ENCODE measurements around the gene POLR2J. TPM values are rescaled to one million over a fixed set of nuclear protein-coding genes. Genes with fewer than 3 reads are reported as not detected.
A peak's percentile ranks its signal among the peaks of the same experiment; 100 is the strongest.
"Not testable (repeated sequence)": the region's sequence is repeated elsewhere in the genome, so short reads cannot be mapped to it uniquely, and the experiment has no call there.

Gene POLR2J
- total RNA-seq (ENCODE audit: unreplicated experiment) = 28.4 TPM
- long read RNA-seq, transcript POLR2J-201 (4 exons, 932 nt) = major isoform, 52 of 54 reads
- long read RNA-seq, partial matches to known transcripts = 1 of 54 reads
- long read RNA-seq, other reads (novel, unspliced or antisense) = 1 of 54 reads

DNA sequence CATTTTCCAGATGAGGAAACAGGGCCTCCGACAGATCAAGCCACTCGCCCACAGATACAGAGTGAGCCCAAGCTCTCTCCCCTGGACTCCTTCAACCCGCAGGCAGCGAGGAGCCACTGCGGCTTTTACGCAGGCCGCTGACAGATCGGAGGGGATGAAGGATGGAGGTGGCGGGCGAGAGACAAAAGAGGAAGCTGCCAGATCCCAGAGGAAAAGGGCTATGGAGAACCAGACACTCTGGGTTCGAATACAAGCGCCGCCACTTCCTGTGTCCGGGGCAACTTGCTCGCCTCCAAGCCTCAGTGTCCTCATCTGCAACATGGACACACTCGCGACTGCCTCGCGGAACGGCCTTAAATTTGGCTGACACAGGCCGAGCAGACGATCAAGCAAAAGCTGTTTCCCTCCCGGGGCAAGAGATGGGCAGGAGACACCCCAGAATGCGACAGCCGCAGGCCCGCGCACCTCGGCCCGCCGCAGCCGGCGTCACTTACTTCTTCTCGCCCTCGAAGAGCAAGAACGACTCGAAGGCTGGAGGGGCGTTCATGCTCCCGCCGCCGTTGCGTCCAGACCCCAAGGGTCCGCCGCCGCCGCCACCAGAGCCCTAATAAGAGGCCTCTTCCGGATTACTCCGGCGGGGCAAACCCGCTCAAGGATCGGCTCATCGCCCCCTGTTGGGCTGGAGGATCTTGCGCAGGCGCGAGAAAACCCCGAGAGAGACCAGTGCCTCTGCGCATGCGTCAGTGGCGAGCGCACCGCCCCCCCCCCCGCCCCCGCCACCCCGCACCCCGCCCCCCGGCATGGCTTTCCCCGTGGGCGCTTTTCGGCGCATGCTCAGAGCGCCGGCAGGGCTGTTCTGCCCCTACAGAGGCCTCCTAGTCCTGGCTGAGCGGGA is at the start of gene POLR2J:
Gene POLR2J (minus strand): TSS at position 609 of the 895 bp plus-strand sequence. CDS start 62 bp downstream, at position 547.
- peak; percentile 86 for DNase-seq
- not testable (repeated sequence) for H3K4me1 Mint-ChIP-seq (ENCODE audit: low read depth, unreplicated experiment); H3K27me3 Mint-ChIP-seq (ENCODE audit: unreplicated experiment); H3K9me3 Mint-ChIP-seq (ENCODE audit: unreplicated experiment); H3K36me3 Mint-ChIP-seq (ENCODE audit: unreplicated experiment); H3K27ac Mint-ChIP-seq (ENCODE audit: unreplicated experiment)
- H3K4me3 Mint-ChIP-seq (ENCODE audit: unreplicated experiment) = peak within 1 kb of the TSS; percentile 75
- TF ChIP-seq, protein P1, sequence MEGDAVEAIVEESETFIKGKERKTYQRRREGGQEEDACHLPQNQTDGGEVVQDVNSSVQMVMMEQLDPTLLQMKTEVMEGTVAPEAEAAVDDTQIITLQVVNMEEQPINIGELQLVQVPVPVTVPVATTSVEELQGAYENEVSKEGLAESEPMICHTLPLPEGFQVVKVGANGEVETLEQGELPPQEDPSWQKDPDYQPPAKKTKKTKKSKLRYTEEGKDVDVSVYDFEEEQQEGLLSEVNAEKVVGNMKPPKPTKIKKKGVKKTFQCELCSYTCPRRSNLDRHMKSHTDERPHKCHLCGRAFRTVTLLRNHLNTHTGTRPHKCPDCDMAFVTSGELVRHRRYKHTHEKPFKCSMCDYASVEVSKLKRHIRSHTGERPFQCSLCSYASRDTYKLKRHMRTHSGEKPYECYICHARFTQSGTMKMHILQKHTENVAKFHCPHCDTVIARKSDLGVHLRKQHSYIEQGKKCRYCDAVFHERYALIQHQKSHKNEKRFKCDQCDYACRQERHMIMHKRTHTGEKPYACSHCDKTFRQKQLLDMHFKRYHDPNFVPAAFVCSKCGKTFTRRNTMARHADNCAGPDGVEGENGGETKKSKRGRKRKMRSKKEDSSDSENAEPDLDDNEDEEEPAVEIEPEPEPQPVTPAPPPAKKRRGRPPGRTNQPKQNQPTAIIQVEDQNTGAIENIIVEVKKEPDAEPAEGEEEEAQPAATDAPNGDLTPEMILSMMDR (IDR thresholded peaks at IDR 0.05; ENCODE audit: partially characterized antibody, unreplicated experiment) = peak; percentile 37

DNA sequence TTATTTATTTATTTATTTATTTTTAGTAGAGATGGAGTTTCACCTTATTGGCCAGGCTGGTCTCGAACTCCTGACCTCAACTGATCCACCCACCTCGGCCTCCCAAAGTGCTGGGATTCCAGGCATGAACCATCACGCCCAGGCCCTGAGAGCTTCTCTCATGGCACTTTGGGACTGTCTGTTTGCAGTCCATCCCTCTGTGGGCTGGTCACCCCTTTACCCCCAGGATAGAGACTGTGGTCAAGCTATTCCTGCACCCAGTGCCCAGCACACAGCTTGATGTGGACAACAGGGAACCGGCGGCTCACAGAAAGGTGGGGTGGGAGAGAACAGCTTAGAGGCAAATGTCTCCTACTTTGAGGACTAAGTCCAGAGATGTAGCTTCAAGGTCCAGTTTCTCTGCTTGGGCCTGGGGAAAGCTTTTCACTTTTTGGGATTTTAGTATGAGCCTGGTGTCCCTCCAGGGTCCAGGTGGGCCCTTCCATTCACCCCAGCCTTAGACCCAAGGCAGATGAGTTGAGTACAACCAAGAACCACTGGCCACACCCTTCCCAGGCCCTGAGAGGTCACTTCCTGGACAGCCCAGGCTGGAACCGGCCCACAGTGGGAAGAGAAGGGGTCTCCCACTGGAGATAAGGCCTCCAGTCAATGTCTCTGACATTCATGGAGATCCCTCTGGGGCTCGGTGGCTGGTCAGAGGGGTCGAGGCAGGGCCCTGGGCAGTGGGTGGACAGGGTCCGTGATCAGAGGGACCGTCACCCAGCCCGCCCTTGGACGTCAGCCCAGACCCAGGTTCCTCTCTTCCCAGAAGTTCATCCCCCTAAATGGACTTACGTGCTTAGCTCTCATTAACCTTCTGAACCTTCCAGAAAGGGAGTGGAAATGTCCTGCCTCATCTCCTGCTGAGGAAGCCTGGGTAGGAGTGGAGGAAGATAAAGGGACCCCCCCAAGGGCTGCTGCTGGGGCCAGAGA is 49.4 kb upstream of the POLR2J start:
- not testable (repeated sequence) for H3K9me3 Mint-ChIP-seq (ENCODE audit: unreplicated experiment); H3K4me3 Mint-ChIP-seq (ENCODE audit: unreplicated experiment); H3K4me1 Mint-ChIP-seq (ENCODE audit: low read depth, unreplicated experiment)

DNA sequence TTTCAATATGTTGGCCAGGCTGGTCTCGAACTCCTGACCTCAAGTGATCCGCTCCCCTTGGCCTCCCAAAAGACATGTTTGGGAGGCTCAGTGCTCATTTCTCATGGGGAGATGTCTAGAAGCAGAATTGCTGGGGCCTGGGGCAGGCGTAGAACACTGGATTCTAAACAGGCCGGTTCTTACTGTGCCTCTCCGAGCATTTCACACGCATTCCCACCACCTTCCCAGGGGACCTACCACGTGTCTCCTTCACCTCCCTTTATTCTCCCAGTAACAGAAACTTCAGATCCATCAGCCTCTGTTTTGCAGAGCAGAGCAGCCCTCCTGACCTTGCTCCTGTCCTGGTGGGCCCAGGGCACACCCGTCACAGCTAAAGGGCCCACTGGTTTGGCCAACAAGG is 48.5 kb upstream of the POLR2J start:
- not testable (repeated sequence) for H3K27me3 Mint-ChIP-seq (ENCODE audit: unreplicated experiment); H3K4me1 Mint-ChIP-seq (ENCODE audit: low read depth, unreplicated experiment); DNase-seq; H3K9me3 Mint-ChIP-seq (ENCODE audit: unreplicated experiment); H3K36me3 Mint-ChIP-seq (ENCODE audit: unreplicated experiment); H3K4me3 Mint-ChIP-seq (ENCODE audit: unreplicated experiment); H3K27ac Mint-ChIP-seq (ENCODE audit: unreplicated experiment)

More for the DNA sequence above, 49.4 kb upstream of the POLR2J start:
- H3K36me3 Mint-ChIP-seq (ENCODE audit: unreplicated experiment); H3K27me3 Mint-ChIP-seq (ENCODE audit: unreplicated experiment); H3K27ac Mint-ChIP-seq (ENCODE audit: unreplicated experiment); DNase-seq: not testable (repeated sequence)

DNA sequence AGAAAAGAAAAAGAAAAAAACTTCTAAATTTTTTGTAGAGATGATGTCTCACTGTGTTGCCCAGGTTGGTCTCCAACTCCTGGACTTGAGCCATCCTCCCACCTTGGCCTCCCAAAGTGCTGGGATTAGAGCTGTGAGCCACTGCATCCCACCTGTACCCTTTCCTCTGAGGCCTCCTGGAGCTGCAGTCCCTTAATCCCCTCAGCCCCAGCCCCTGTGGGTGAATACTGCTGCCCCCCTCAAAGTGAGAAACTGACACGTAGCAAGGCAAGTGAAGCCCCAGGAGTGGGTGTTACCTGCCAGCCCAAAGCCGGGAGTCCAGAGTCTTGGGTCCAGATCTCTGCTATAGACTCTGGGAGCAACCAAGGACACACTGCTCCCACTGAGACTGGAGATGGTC is 46.1 kb upstream of the POLR2J start:
- not testable (repeated sequence) for H3K27me3 Mint-ChIP-seq (ENCODE audit: unreplicated experiment); H3K36me3 Mint-ChIP-seq (ENCODE audit: unreplicated experiment); DNase-seq

DNA sequence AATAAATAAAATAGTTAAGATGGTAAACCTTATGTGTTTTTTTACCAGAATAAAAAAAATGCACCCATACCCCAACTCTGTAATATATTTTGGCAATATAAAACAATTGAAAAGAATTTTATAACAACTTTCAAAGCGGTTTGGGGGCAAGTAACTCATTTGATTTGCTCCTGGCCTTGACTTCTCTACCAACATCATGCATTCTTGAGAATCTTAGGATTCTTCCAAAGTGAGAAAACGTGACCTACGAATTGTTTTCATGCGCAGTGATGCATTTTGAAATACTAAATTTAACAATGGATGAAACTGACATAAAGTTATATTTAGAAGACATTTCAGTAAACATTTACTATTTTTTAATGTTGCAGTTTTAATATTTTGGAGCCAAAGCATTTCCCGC is 42.1 kb upstream of the POLR2J start:
- H3K4me3 Mint-ChIP-seq (ENCODE audit: unreplicated experiment); H3K27me3 Mint-ChIP-seq (ENCODE audit: unreplicated experiment); H3K36me3 Mint-ChIP-seq (ENCODE audit: unreplicated experiment); H3K27ac Mint-ChIP-seq (ENCODE audit: unreplicated experiment); DNase-seq; H3K9me3 Mint-ChIP-seq (ENCODE audit: unreplicated experiment); H3K4me1 Mint-ChIP-seq (ENCODE audit: low read depth, unreplicated experiment): not testable (repeated sequence)

More for the DNA sequence above, 46.1 kb upstream of the POLR2J start:
- H3K27ac Mint-ChIP-seq (ENCODE audit: unreplicated experiment); H3K9me3 Mint-ChIP-seq (ENCODE audit: unreplicated experiment); H3K4me3 Mint-ChIP-seq (ENCODE audit: unreplicated experiment); H3K4me1 Mint-ChIP-seq (ENCODE audit: low read depth, unreplicated experiment): not testable (repeated sequence)

DNA sequence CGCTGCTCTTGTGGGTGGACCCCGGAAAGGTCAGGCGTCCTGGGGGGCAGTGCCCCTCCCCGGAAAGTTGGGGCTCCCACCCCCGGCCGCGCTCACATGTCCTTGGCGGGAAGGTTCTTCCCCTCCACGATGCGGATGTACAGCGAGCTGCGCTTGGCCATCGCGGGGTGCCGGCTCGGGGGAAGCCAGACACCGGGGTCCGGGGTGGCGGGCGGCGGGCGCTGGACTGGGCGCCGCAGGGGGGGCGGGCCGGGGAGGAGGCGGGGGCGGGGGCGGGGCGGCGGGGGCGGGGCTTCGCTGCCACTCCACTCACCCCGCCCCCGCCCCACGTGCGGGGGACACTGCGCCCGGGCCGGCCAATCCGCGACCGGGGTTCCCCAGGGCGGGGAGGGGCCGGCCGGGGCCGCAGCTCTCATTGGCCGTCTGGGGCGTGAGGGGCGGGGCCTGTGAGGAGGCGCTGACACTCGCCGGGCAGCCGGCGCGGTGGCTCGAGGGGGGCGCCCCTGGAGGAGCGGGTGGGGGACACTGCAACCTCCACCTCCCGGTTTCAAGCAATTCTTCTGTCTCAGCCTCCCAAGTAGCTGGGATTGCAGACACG is 38.9 kb upstream of the POLR2J start, which contains the start of gene RASA4B:
Gene RASA4B (minus strand): TSS at position 228 of the 598 bp plus-strand sequence. CDS start 67 bp downstream, at position 161.
- not testable (repeated sequence) for H3K9me3 Mint-ChIP-seq (ENCODE audit: unreplicated experiment); H3K27me3 Mint-ChIP-seq (ENCODE audit: unreplicated experiment); H3K4me1 Mint-ChIP-seq (ENCODE audit: low read depth, unreplicated experiment); H3K27ac Mint-ChIP-seq (ENCODE audit: unreplicated experiment); H3K4me3 Mint-ChIP-seq (ENCODE audit: unreplicated experiment); H3K36me3 Mint-ChIP-seq (ENCODE audit: unreplicated experiment)
- DNase-seq = peak; percentile 21

DNA sequence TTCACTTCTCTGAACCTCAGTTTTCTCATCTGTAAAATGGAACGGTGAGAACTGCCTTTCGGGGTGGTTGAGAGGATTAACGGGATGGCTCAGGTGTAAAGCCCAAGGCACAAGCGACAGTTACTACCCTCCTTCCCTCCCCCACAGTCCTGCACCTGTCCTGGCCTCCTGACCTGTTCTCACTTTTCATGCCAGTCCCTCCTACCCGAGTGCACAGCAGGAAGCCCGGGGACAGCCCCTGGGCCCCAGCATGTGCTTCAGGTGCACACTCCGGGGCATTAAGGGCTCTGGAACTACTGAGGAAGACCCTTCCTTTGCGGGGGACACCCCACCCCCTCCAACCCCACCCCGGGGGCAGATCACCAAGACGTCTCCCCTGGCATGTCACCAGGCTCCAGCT is 38.2 kb upstream of the POLR2J start:
- H3K9me3 Mint-ChIP-seq (ENCODE audit: unreplicated experiment) = not testable (repeated sequence)

DNA sequence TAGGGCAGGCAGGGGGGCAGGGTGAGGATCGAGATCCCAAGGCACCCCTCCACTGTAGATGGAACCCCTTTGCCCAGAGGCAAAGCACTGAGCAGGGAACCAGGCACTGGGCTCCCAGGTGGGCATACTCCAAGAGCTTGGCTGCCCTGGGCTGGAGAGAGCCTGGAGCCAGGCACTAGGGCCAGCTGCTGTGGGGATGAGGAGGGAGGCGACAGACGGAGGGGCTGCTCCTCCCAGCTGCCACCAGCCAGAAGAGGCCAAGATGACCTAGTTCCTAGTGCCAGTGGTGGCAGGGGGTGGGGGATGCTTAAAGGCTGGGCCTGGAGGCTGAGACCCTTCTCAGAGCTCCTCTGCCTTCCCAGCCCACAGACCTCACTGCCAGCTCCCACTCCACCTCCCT is 37.2 kb upstream of the POLR2J start:
- H3K27me3 Mint-ChIP-seq (ENCODE audit: unreplicated experiment); H3K36me3 Mint-ChIP-seq (ENCODE audit: unreplicated experiment); H3K9me3 Mint-ChIP-seq (ENCODE audit: unreplicated experiment); DNase-seq; H3K4me1 Mint-ChIP-seq (ENCODE audit: low read depth, unreplicated experiment); H3K27ac Mint-ChIP-seq (ENCODE audit: unreplicated experiment); H3K4me3 Mint-ChIP-seq (ENCODE audit: unreplicated experiment): not testable (repeated sequence)

More for the DNA sequence above, 38.2 kb upstream of the POLR2J start:
- not testable (repeated sequence) for H3K27me3 Mint-ChIP-seq (ENCODE audit: unreplicated experiment); DNase-seq; H3K4me3 Mint-ChIP-seq (ENCODE audit: unreplicated experiment); H3K36me3 Mint-ChIP-seq (ENCODE audit: unreplicated experiment); H3K4me1 Mint-ChIP-seq (ENCODE audit: low read depth, unreplicated experiment); H3K27ac Mint-ChIP-seq (ENCODE audit: unreplicated experiment)

DNA sequence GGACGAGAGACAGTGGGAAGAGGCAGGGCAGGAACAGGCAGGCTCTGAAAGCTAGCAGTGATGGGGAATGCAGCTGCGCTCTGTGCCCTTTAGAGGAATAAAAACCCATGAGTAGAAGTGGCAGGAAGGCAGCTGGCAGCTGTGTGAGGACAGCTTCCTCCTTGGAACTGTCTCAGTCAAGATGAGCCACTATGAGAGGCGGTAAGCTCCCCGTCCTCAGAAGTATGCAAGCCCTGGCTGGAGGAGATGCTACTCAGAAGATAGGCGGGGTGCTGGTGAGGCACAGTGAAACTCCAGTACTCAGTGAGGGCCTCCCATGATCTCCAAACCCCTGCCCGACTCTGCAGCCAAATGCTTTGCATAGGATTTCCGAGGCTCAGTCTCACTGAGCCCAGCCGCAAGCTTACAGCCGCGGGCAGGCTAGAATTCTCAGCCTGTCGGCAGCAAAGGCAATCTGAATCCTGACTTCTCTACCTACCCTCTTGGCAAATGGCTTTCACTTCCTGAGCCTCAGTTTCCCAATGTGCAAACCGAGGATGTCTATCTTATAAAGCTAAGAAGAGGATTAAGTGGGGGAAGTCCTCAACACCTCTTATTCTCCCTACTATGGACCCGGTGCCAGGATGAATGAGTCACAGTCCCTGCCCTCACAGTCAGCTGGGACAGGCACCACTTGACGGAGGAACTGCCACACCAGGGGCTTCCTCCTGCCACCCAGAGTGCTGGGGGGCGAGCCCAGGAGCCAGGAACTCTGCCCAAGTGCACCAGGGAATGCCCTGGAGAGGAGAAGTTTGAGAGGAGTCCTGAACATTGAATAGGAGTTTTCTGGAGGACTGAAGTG is 36.4 kb upstream of the POLR2J start:
- H3K27ac Mint-ChIP-seq (ENCODE audit: unreplicated experiment); H3K4me1 Mint-ChIP-seq (ENCODE audit: low read depth, unreplicated experiment); DNase-seq; H3K4me3 Mint-ChIP-seq (ENCODE audit: unreplicated experiment); H3K9me3 Mint-ChIP-seq (ENCODE audit: unreplicated experiment); H3K36me3 Mint-ChIP-seq (ENCODE audit: unreplicated experiment); H3K27me3 Mint-ChIP-seq (ENCODE audit: unreplicated experiment): not testable (repeated sequence)
